Natural killer cell (primary cell): ENCODE measurements around the gene PNMA8C. TPM values are rescaled to one million over a fixed set of nuclear protein-coding genes. Genes with fewer than 3 reads are reported as not detected.

Source experiments
- ATAC-seq, 3 donors: fragments of 150-1000 bp in 2 of 3; fragments of 200-7000 bp in 1 of 3; cut with Tn5 transposase; 1 replicate in 1 of 3; 2 replicates in 2 of 3; pipeline ENCODE4 v1.10.0; 2021; ENCODE audit warnings: mild to moderate bottlenecking in 2 of 3, moderate library complexity in 2 of 3
- DNase-seq, 2 donors: peaks; one replicate each; pipeline versions ENCODE4 v3.0.0 to v3.0.0-alpha.2; 2013 to 2021; ENCODE audit warnings: mixed read lengths in 1 of 2
- H3K27ac ChIP-seq: one replicate; pipeline ENCODE4 v1.5.1; 2013; ENCODE audit warnings: mild to moderate bottlenecking, low read length
- H3K27me3 ChIP-seq: one replicate; pipeline ENCODE4 v1.6.1; 2013; ENCODE audit warnings: low read length; ENCODE audit not compliant: control insufficient read depth, insufficient read depth
- H3K36me3 ChIP-seq: one replicate; pipeline ENCODE4 v1.6.1; 2013; ENCODE audit warnings: low read length; ENCODE audit not compliant: control insufficient read depth, insufficient read depth
- H3K4me1 ChIP-seq: one replicate; pipeline ENCODE4 v1.6.1; 2013; ENCODE audit warnings: low read length; ENCODE audit not compliant: control insufficient read depth, insufficient read depth
- H3K4me3 ChIP-seq: one replicate; pipeline ENCODE4 v1.5.1; 2013; ENCODE audit warnings: low read length
- H3K9me3 ChIP-seq: one replicate; pipeline ENCODE4 v1.6.1; 2013; ENCODE audit warnings: low read length; ENCODE audit not compliant: control insufficient read depth, insufficient read depth
- H3K27ac Mint-ChIP-seq, 2 donors: one replicate each; pipeline ENCODE4 v1.8.0; 2022; ENCODE audit warnings: mild to moderate bottlenecking in 2 of 2, mixed read lengths in 2 of 2, moderate library complexity in 1 of 2
- H3K27me3 Mint-ChIP-seq, 2 donors: one replicate each; pipeline ENCODE4 v1.8.0; 2022; ENCODE audit warnings: low read depth in 2 of 2, mixed read lengths in 2 of 2
- H3K36me3 Mint-ChIP-seq: one replicate; pipeline ENCODE4 v1.8.0; 2022; ENCODE audit warnings: mixed read lengths
- H3K4me1 Mint-ChIP-seq, 2 donors: one replicate each; pipeline ENCODE4 v1.8.0; 2022; ENCODE audit warnings: mixed read lengths in 2 of 2
- H3K4me3 Mint-ChIP-seq: one replicate; pipeline ENCODE4 v1.8.0; 2022; ENCODE audit warnings: mild to moderate bottlenecking, moderate library complexity, mixed read lengths
- H3K9me3 Mint-ChIP-seq, 2 donors: one replicate each; pipeline ENCODE4 v1.8.0; 2022; ENCODE audit warnings: mixed read lengths in 2 of 2
- CTCF ChIP-seq: fragments of 200-600 bp; IDR thresholded peaks from one replicate; pipeline ENCODE4 v1.8.0; 2022; ENCODE audit warnings: antibody characterized with exemption
- WGBS: methylation state at CpG from one replicate; pipeline ENCODE4 v1.1.7; 2013; ENCODE audit warnings: missing lambda C conversion rate; ENCODE audit not compliant: insufficient coverage; 5-methylcytosine and 5-hydroxymethylcytosine counted together
- intact Hi-C: fragments of 100-400 bp; cut with micrococcal nuclease; formaldehyde crosslinking; loops from one replicate; pipeline ENCODE4 v1.14.2; 2022
- total RNA-seq, 4 donors: library from RNA; stranded (reverse); fragments of 120-200 nt in 1 of 4; gene quantifications; one replicate each; pipeline versions ENCODE4 v1.2.3 to v1.2.4, GENCODE V29; 2013 to 2022

PNMA8C gene
- total RNA-seq, 3 donors from 2014 or later (not counting 1 experiment from before 2014, with no cell fraction given): 0.55 to 1.2 (median 0.87) TPM

GRCh38 chr19:46386996-46387712 is 41.6 kb downstream of the PNMA8C start:
- Mint-ChIP-seq H3K36me3 (peaks cover 10% of the 10 kb centered on the region), H3K27ac (no peak overlapping the region)

GRCh38 chr19:46386151-46386550 is 42.6 kb downstream of the PNMA8C start:
- Mint-ChIP-seq H3K4me1 (peaks cover 0 to 17% of the 10 kb centered on the region in 2 donors), H3K27me3 (no peaks in the 10 kb centered on the region), H3K36me3 (peaks cover 10% of the 10 kb centered on the region), H3K27ac (peak overlapping the region in 1 of 2 donors; percentile 71), H3K9me3 (no peaks in the 10 kb centered on the region), H3K4me3 (no peak overlapping the region)
- WGBS: 97% methylated on average over 10 of the region's 10 CpGs
- Histone ChIP-seq H3K4me1 (no peaks in the 10 kb centered on the region), H3K27ac (no peak overlapping the region), H3K27me3 (no peaks in the 10 kb centered on the region), H3K9me3 (no peaks in the 10 kb centered on the region), H3K4me3 (no peak overlapping the region), H3K36me3 (peaks cover 87% of the 10 kb centered on the region)
- ATAC-seq: no peak
- TF ChIP-seq CTCF: no peak
- DNase-seq: no peak
- intact Hi-C loops: no loop called here

More at GRCh38 chr19:46386996-46387712, 41.6 kb downstream of the PNMA8C start:
- Mint-ChIP-seq H3K4me3 (no peak overlapping the region), H3K9me3 (no peaks in the 10 kb centered on the region), H3K27me3 (no peaks in the 10 kb centered on the region), H3K4me1 (peaks cover 0 to 17% of the 10 kb centered on the region in 2 donors)
- H3K36me3 ChIP-seq: peaks cover 86% of the 10 kb centered on the region
- 96% methylated on average over 30 of the region's 30 CpGs for WGBS
- H3K27ac ChIP-seq: no peak overlapping the region
- no peak overlapping the region for H3K4me3 ChIP-seq
- H3K9me3 ChIP-seq: no peaks in the 10 kb centered on the region
- H3K4me1 ChIP-seq: no peaks in the 10 kb centered on the region
- DNase-seq (no peak), ATAC-seq (no peak)
- intact Hi-C loops: no loop called here
- no peaks in the 10 kb centered on the region for H3K27me3 ChIP-seq
- no peak for TF ChIP-seq CTCF

- Mint-ChIP-seq H3K4me3 (no peak overlapping the region), H3K27ac (peak overlapping the region in 1 of 2 donors; percentile 71), H3K36me3 (peaks cover 16% of the 10 kb centered on the region), H3K4me1 (peaks cover 0 to 17% of the 10 kb centered on the region in 2 donors), H3K9me3 (no peaks in the 10 kb centered on the region), H3K27me3 (no peaks in the 10 kb centered on the region)
- ATAC-seq: no peak
- intact Hi-C loops: no loop called here
- H3K4me1 ChIP-seq: no peaks in the 10 kb centered on the region
- H3K27ac ChIP-seq: no peak overlapping the region
- 91% methylated on average over 11 of the region's 11 CpGs for WGBS
- TF ChIP-seq CTCF: no peak
- H3K4me3 ChIP-seq: no peak overlapping the region
- no peaks in the 10 kb centered on the region for H3K9me3 ChIP-seq
- no peak for DNase-seq
- no peaks in the 10 kb centered on the region for H3K27me3 ChIP-seq
- H3K36me3 ChIP-seq: peaks cover 87% of the 10 kb centered on the region
Observed at GRCh38 chr19:46385636-46386035, 43.1 kb downstream of the PNMA8C start.

- no peaks in the 10 kb centered on the region for H3K9me3 Mint-ChIP-seq
- no peaks in the 10 kb centered on the region for H3K27me3 Mint-ChIP-seq
- Histone ChIP-seq H3K9me3 (no peaks in the 10 kb centered on the region), H3K36me3 (peaks cover 81% of the 10 kb centered on the region), H3K4me3 (no peak overlapping the region), H3K4me1 (no peaks in the 10 kb centered on the region), H3K27me3 (no peaks in the 10 kb centered on the region), H3K27ac (no peak overlapping the region)
- no peak overlapping the region for H3K4me3 Mint-ChIP-seq
- no peak for TF ChIP-seq CTCF
- 98% methylated on average over 11 of the region's 11 CpGs for WGBS
- ATAC-seq (no peak), DNase-seq (no peak)
- H3K4me1 Mint-ChIP-seq: peaks cover 0 to 15% of the 10 kb centered on the region in 2 donors
- intact Hi-C loops: no loop called here
- H3K36me3 Mint-ChIP-seq: peaks cover 20% of the 10 kb centered on the region
- H3K27ac Mint-ChIP-seq: no peak overlapping the region
Observed at GRCh38 chr19:46384396-46384795, 44.3 kb downstream of the PNMA8C start.
